ENCODE results near the gene NELFB.

GRCh38 chr9:137303893-137304382 lies 48.8 kb downstream of the NELFB start:
- TF ChIP-seq CTCF (conservative IDR thresholded peaks at IDR 0.05; ENCODE audit: low read length), result no peak
- no peak for TF ChIP-seq EZH2phosphoT487 (IDR thresholded peaks at IDR 0.05; ENCODE audit: borderline replicate concordance, low read depth, low read length)
